ENCODE measurements around the gene PRICKLE4. TPM values are rescaled to one million over a fixed set of nuclear protein-coding genes. Genes with fewer than 3 reads are reported as not detected.

PRICKLE4 gene
- total RNA-seq, 1 donor from 2014 or later, result 3.4 TPM

DNA sequence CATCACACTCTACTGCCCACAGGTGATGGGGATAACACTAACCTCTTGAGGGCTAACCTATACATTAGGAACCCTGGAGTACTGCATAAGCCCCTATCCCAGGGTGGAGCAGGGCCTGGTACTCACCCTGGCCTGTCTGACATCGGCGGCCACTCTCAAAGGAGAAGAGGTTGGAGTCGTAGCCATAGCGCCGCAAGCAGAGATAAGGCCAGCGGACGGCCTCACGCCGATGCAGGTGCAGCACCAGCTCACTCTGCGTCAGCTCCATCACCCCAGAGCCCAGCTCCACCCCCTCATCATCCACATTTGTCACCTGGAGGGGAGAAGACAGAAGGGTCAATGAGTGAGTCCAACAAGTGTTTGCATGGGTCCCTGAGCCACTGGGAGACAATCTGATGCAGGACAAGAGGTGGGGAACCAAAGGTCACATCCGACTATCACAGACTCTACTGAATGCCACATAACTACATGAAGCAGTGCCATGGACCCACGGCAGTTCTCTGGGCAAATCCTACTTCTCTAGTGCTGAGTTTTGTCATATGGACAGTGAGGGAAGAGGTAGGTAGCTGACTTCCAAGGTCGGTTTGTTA lies 5.2 kb upstream of the PRICKLE4 start:
- Mint-ChIP-seq H3K4me1 (ENCODE audit: low read depth, unreplicated experiment) (peaks cover 8% of the 10 kb centered on the region), H3K4me3 (ENCODE audit: unreplicated experiment) (no peak overlapping the region), H3K27ac (ENCODE audit: unreplicated experiment) (no peak overlapping the region), H3K9me3 (ENCODE audit: unreplicated experiment) (no peaks in the 10 kb centered on the region), H3K27me3 (ENCODE audit: low read depth, unreplicated experiment) (no peaks in the 10 kb centered on the region), H3K36me3 (ENCODE audit: low read depth, unreplicated experiment) (peaks cover 16% of the 10 kb centered on the region)
- FAIRE-seq, result no peak
- Histone ChIP-seq H3K27ac (ENCODE audit: low read depth, low read length) (no peak overlapping the region), H3K4me3 (ENCODE audit: insufficient read depth, low read depth, low read length) (no peak overlapping the region), H3K9ac (ENCODE audit: low read length) (no peak overlapping the region), H3K79me2 (ENCODE audit: insufficient read depth, low read length) (no peaks in the 10 kb centered on the region), H3K4me1 (ENCODE audit: insufficient read depth, low read length) (peaks cover 9% of the 10 kb centered on the region), H3K36me3 (ENCODE audit: insufficient read depth, low read length) (peaks cover 4% of the 10 kb centered on the region), H3K9me3 (ENCODE audit: insufficient read depth, low read depth, low read length) (no peaks in the 10 kb centered on the region), H4K20me1 (ENCODE audit: insufficient read depth, low read length) (no peaks in the 10 kb centered on the region), H3K4me2 (ENCODE audit: low read length) (no peak overlapping the region), H2AFZ (ENCODE audit: low read depth, low read length) (no peak overlapping the region), H3K27me3 (ENCODE audit: insufficient read depth, low read length) (no peaks in the 10 kb centered on the region)
- no peak for DNase-seq (ENCODE audit: low read depth)
- no peak for TF ChIP-seq EZH2 (IDR thresholded peaks at IDR 0.05; ENCODE audit: insufficient read depth, low read length)
- TF ChIP-seq, protein P1, sequence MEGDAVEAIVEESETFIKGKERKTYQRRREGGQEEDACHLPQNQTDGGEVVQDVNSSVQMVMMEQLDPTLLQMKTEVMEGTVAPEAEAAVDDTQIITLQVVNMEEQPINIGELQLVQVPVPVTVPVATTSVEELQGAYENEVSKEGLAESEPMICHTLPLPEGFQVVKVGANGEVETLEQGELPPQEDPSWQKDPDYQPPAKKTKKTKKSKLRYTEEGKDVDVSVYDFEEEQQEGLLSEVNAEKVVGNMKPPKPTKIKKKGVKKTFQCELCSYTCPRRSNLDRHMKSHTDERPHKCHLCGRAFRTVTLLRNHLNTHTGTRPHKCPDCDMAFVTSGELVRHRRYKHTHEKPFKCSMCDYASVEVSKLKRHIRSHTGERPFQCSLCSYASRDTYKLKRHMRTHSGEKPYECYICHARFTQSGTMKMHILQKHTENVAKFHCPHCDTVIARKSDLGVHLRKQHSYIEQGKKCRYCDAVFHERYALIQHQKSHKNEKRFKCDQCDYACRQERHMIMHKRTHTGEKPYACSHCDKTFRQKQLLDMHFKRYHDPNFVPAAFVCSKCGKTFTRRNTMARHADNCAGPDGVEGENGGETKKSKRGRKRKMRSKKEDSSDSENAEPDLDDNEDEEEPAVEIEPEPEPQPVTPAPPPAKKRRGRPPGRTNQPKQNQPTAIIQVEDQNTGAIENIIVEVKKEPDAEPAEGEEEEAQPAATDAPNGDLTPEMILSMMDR (IDR thresholded peaks at IDR 0.05; ENCODE audit: insufficient read depth, low read depth, low read length), result no peak

DNA sequence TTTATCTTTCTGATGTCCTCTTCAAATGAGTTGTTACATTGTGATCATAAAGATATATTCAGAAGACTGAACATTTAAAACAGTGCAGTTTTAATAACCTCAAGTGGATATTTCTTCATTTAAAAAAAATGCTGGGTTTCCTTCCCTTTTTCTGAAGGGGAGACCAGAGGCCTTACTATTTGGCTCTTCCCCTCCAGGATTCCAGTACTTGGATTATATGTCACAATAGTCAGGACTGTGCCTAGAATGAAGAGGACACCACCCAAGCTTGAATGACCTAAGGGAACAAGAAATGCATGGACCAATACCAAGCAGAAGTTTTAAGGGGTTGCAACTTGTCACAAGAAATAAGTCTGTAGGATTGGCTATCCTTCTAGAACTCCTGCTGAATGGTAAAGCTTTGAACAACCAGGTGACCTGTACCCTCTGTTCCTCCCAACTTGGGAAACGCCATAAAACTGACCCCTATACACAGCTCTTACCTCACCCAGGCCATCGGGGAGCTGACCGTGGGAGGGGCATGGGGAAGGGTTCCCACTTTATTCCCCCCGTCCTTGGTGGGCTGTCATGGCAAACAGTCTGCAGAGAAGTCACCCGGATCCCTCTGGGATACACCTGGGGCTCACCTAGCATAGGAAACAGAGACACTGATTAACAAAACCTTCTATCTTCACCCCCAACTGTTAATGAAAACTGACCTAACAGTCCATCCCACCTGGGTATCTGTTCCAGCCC lies 2.9 kb upstream of the PRICKLE4 start:
- Histone ChIP-seq H2AFZ (ENCODE audit: low read depth, low read length) (no peak overlapping the region), H3K9me3 (ENCODE audit: insufficient read depth, low read depth, low read length) (no peaks in the 10 kb centered on the region), H3K36me3 (ENCODE audit: insufficient read depth, low read length) (peaks cover 4% of the 10 kb centered on the region), H3K4me3 (ENCODE audit: insufficient read depth, low read depth, low read length) (no peak overlapping the region), H3K9ac (ENCODE audit: low read length) (no peak overlapping the region), H3K4me1 (ENCODE audit: insufficient read depth, low read length) (peaks cover 15% of the 10 kb centered on the region), H3K27ac (ENCODE audit: low read depth, low read length) (no peak overlapping the region), H3K27me3 (ENCODE audit: insufficient read depth, low read length) (no peaks in the 10 kb centered on the region), H3K4me2 (ENCODE audit: low read length) (no peak overlapping the region), H4K20me1 (ENCODE audit: insufficient read depth, low read length) (no peaks in the 10 kb centered on the region), H3K79me2 (ENCODE audit: insufficient read depth, low read length) (no peaks in the 10 kb centered on the region)
- no peaks in the 10 kb centered on the region for H3K27me3 Mint-ChIP-seq (ENCODE audit: low read depth, unreplicated experiment)
- H3K36me3 Mint-ChIP-seq (ENCODE audit: low read depth, unreplicated experiment), result peaks cover 6% of the 10 kb centered on the region
- H3K27ac Mint-ChIP-seq (ENCODE audit: unreplicated experiment), result no peak overlapping the region
- FAIRE-seq (no peak), DNase-seq (ENCODE audit: low read depth) (no peak)
- H3K4me1 Mint-ChIP-seq (ENCODE audit: low read depth, unreplicated experiment), result peaks cover 14% of the 10 kb centered on the region
- H3K4me3 Mint-ChIP-seq (ENCODE audit: unreplicated experiment), result no peak overlapping the region
- no peaks in the 10 kb centered on the region for H3K9me3 Mint-ChIP-seq (ENCODE audit: unreplicated experiment)
- TF ChIP-seq, protein P1 (IDR thresholded peaks at IDR 0.05; ENCODE audit: insufficient read depth, low read depth, low read length), result no peak
- no peak for TF ChIP-seq EZH2 (IDR thresholded peaks at IDR 0.05; ENCODE audit: insufficient read depth, low read length)

DNA sequence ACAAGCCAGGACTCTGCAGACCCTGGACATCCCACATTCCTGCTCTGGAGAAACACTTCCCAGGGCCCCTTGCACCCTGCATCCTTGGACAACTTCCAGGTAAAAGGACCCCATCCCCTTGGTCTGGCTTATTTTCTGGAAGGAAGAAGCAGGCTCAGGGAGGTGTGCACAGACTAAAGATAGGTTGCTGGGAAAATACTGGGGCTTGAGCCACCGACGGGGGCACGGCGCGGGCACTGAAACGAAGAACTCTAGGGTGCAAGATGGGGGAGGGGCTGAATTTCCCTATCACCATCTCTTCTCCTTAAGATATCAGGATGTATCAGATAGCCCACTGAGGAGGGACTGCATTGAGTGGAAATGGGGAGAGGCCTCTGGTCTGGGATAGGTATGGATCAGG lies 1.7 kb upstream of the PRICKLE4 start:
- H3K36me3 ChIP-seq (ENCODE audit: insufficient read depth, low read length), result peaks cover 4% of the 10 kb centered on the region
- peak overlapping the region; percentile 80 for H3K27ac Mint-ChIP-seq (ENCODE audit: unreplicated experiment)
- H3K4me1 Mint-ChIP-seq (ENCODE audit: low read depth, unreplicated experiment), result peaks cover 14% of the 10 kb centered on the region
- H3K9ac ChIP-seq (ENCODE audit: low read length), result peak overlapping the region; percentile 83
- TF ChIP-seq, protein P1 (IDR thresholded peaks at IDR 0.05; ENCODE audit: insufficient read depth, low read depth, low read length), result no peak
- H3K9me3 ChIP-seq (ENCODE audit: insufficient read depth, low read depth, low read length), result no peaks in the 10 kb centered on the region
- peak overlapping the region; percentile 74 for H3K4me3 ChIP-seq (ENCODE audit: insufficient read depth, low read depth, low read length)
- H3K4me2 ChIP-seq (ENCODE audit: low read length), result peak overlapping the region; percentile 100
- H3K27me3 Mint-ChIP-seq (ENCODE audit: low read depth, unreplicated experiment), result no peaks in the 10 kb centered on the region
- no peak for FAIRE-seq
- H3K79me2 ChIP-seq (ENCODE audit: insufficient read depth, low read length), result no peaks in the 10 kb centered on the region
- peaks cover 15% of the 10 kb centered on the region for H3K4me1 ChIP-seq (ENCODE audit: insufficient read depth, low read length)
- no peaks in the 10 kb centered on the region for H3K9me3 Mint-ChIP-seq (ENCODE audit: unreplicated experiment)
- H3K27ac ChIP-seq (ENCODE audit: low read depth, low read length), result no peak overlapping the region
- H3K27me3 ChIP-seq (ENCODE audit: insufficient read depth, low read length), result no peaks in the 10 kb centered on the region
- H2AFZ ChIP-seq (ENCODE audit: low read depth, low read length), result peak overlapping the region; percentile 81
- H3K4me3 Mint-ChIP-seq (ENCODE audit: unreplicated experiment), result peak overlapping the region; percentile 89
- peaks cover 6% of the 10 kb centered on the region for H3K36me3 Mint-ChIP-seq (ENCODE audit: low read depth, unreplicated experiment)
- no peak for DNase-seq (ENCODE audit: low read depth)
- H4K20me1 ChIP-seq (ENCODE audit: insufficient read depth, low read length), result no peaks in the 10 kb centered on the region

Data from astrocyte (in vitro differentiated cells and primary cell).